Measurements from ENCODE around the gene SARDH. TPM values are rescaled to one million over a fixed set of nuclear protein-coding genes. Genes with fewer than 3 reads are reported as not detected.

The SARDH gene
- total and polyA plus RNA-seq, 2 of the 8 experiments (the other 6 are each of a cell fraction or from before 2014, with no cell fraction given): 6.4 to 7.4 TPM

- no peak for DNase-seq (ENCODE audit: low read depth in 1 of 2, low spot score in 2 of 2)
- 0 out of 2 replicates have a peak overlapping the region, but pooled peaks have one; percentile 12 for H4K8ac ChIP-seq (ENCODE audit: extremely low read depth, insufficient read depth, low read length)
- H4K5ac ChIP-seq (ENCODE audit: insufficient read length, low read depth, low read length): no peak overlapping the region
- no peaks in the 10 kb centered on the region for H3K23me2 ChIP-seq (ENCODE audit: low read depth, low read length)
- H4K20me1 ChIP-seq (replicated peaks in 1 of 2; ENCODE audit: control insufficient read depth in 1 of 2, insufficient read depth in 2 of 2, low read length in 2 of 2): no peaks in the 10 kb centered on the region
- peak overlapping the region; percentile 35; the same call in 1 of the 2 replicates for H2BK5ac ChIP-seq (ENCODE audit: low read depth, low read length)
- ChIA-PET POLR2A (ENCODE audit: partially characterized antibody) (interaction anchor here (0.6 to 1.2 kb wide), 3 partner anchors 11 to 313 kb away, joined by 3 read pairs; no protein-coding TSS in a partner anchor), CTCF (ENCODE audit: partially characterized antibody) (interaction anchor here (0.5 to 2.1 kb wide), 11 partner anchors 11 to 253 kb away, joined by 3 to 10 read pairs (median 4); no protein-coding TSS in a partner anchor)
- no peaks in the 10 kb centered on the region for H3K27me3 ChIP-seq (replicated peaks in 1 of 4; ENCODE audit: control insufficient read depth in 3 of 4, extremely low read depth in 1 of 4, insufficient read depth in 3 of 4, low read length in 3 of 4)
- peaks cover 0 to 9% (median 3%) of the 10 kb centered on the region in 4 experiments; a peak in 5 of 7 replicates for H3K4me1 ChIP-seq (replicated peaks in 1 of 4; ENCODE audit: control insufficient read depth in 3 of 4, insufficient read depth in 4 of 4, low read length in 3 of 4)
- no peak overlapping the region for H3K27ac ChIP-seq (ENCODE audit: low read depth, low read length)
- no peak overlapping the region for H3K23ac ChIP-seq (ENCODE audit: insufficient read length)
- 87% methylated on average over 30 of the region's 31 CpGs; no CpG with 5 or more reads in 1 of the 2 experiments for WGBS, 2 experiments (ENCODE audit: extremely low coverage in 1 of 2, insufficient coverage in 1 of 2, insufficient read length in 1 of 2, insufficient replicate concordance in 2 of 2, low coverage in 1 of 2, low lambda C conversion rate in 2 of 2, missing lambda C conversion rate in 1 of 2)
- H4K91ac ChIP-seq (replicated peaks; ENCODE audit: insufficient read length, low read length): no peak overlapping the region
- H3K4me2 ChIP-seq (ENCODE audit: insufficient read depth in 1 of 2, low read depth in 2 of 2, low read length in 2 of 2): no peak overlapping the region
- H3K79me1 ChIP-seq (ENCODE audit: low read depth, low read length): no peaks in the 10 kb centered on the region
- no peak overlapping the region for H2BK20ac ChIP-seq (ENCODE audit: low read length)
- no peak overlapping the region for H3K18ac ChIP-seq (ENCODE audit: extremely low read depth, low read length)
- peak overlapping the region; percentile 95; the same call in 1 of the 2 replicates for H2AK5ac ChIP-seq (ENCODE audit: low read depth, low read length)
- no peak overlapping the region for H3K4ac ChIP-seq (replicated peaks; ENCODE audit: insufficient read length, low read depth, low read length)
- H3K9me3 ChIP-seq (ENCODE audit: insufficient read depth in 2 of 2, low read depth in 1 of 2, low read length in 1 of 2): no peaks in the 10 kb centered on the region; a peak in 1 of 4 replicates
- no peak overlapping the region for H2BK120ac ChIP-seq (replicated peaks; ENCODE audit: low read depth, low read length)
- no peaks in the 10 kb centered on the region for H3K79me2 ChIP-seq (ENCODE audit: control insufficient read depth in 1 of 2, insufficient read depth in 2 of 2, low read length in 2 of 2)
- no peak for FAIRE-seq
- H3K14ac ChIP-seq (ENCODE audit: insufficient read length): no peak overlapping the region
- no peak overlapping the region for H2AFZ ChIP-seq (ENCODE audit: low read length)
- H2BK15ac ChIP-seq (ENCODE audit: low read length): no peak overlapping the region
- H2BK12ac ChIP-seq (ENCODE audit: low read depth, low read length): 0 out of 2 replicates have a peak overlapping the region, but pooled peaks have one; percentile 1
- H3K9ac ChIP-seq (replicated peaks in 1 of 4; ENCODE audit: extremely low read depth in 1 of 4, low read depth in 3 of 4, low read length in 3 of 4): no peak overlapping the region
- no peak overlapping the region for H3K56ac ChIP-seq (replicated peaks; ENCODE audit: insufficient read length, low read depth, low read length)
- H3K4me3 ChIP-seq (ENCODE audit: extremely low read depth in 1 of 4, insufficient read depth in 2 of 4, low read depth in 3 of 4, low read length in 4 of 4): no peak overlapping the region
- H3K36me3 ChIP-seq (ENCODE audit: control insufficient read depth in 2 of 4, insufficient read depth in 4 of 4, low read length in 3 of 4): no peaks in the 10 kb centered on the region
- TF ChIP-seq CBX5 (IDR thresholded peaks at IDR 0.05; ENCODE audit: low read depth, low read length): no peak
- TF ChIP-seq ASH2L (IDR thresholded peaks at IDR 0.05; ENCODE audit: low read length): no peak
- no peak for TF ChIP-seq NANOG (IDR thresholded peaks at IDR 0.05; ENCODE audit: insufficient read depth, low read depth, low read length, poor library complexity, severe bottlenecking)
- no peak for TF ChIP-seq CTBP2 (IDR thresholded peaks at IDR 0.05; ENCODE audit: borderline replicate concordance, insufficient read depth, insufficient read length, low read length)
- TF ChIP-seq ATF2 (IDR thresholded peaks at IDR 0.05; ENCODE audit: low read length): no peak
- no peak for TF ChIP-seq JUND (IDR thresholded peaks at IDR 0.05; ENCODE audit: low read length)
- TF ChIP-seq, protein P1, sequence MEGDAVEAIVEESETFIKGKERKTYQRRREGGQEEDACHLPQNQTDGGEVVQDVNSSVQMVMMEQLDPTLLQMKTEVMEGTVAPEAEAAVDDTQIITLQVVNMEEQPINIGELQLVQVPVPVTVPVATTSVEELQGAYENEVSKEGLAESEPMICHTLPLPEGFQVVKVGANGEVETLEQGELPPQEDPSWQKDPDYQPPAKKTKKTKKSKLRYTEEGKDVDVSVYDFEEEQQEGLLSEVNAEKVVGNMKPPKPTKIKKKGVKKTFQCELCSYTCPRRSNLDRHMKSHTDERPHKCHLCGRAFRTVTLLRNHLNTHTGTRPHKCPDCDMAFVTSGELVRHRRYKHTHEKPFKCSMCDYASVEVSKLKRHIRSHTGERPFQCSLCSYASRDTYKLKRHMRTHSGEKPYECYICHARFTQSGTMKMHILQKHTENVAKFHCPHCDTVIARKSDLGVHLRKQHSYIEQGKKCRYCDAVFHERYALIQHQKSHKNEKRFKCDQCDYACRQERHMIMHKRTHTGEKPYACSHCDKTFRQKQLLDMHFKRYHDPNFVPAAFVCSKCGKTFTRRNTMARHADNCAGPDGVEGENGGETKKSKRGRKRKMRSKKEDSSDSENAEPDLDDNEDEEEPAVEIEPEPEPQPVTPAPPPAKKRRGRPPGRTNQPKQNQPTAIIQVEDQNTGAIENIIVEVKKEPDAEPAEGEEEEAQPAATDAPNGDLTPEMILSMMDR (IDR thresholded peaks at IDR 0.05; ENCODE audit: control extremely low read depth in 1 of 3, insufficient read depth in 1 of 3, low read depth in 1 of 3, low read length in 3 of 3): no peak
Measured at GRCh38 chr9:133672503-133673257, 65.5 kb downstream of the SARDH start.
